ENCODE results near the gene SETD9. TPM values are rescaled to one million over a fixed set of nuclear protein-coding genes. Genes with fewer than 3 reads are reported as not detected.
A peak's percentile ranks its signal among the peaks of the same experiment; 100 is the strongest.

Gene SETD9, protein sequence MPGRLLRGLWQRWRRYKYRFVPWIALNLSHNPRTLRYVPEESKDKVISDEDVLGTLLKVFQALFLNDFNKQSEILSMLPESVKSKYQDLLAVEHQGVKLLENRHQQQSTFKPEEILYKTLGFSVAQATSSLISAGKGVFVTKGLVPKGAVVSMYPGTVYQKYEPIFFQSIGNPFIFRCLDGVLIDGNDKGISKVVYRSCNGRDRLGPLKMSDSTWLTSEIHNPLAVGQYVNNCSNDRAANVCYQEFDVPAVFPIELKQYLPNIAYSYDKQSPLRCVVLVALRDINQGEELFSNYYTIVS
- total RNA-seq = 1 to 10 TPM; 5.4 to 6.8 TPM

DNA sequence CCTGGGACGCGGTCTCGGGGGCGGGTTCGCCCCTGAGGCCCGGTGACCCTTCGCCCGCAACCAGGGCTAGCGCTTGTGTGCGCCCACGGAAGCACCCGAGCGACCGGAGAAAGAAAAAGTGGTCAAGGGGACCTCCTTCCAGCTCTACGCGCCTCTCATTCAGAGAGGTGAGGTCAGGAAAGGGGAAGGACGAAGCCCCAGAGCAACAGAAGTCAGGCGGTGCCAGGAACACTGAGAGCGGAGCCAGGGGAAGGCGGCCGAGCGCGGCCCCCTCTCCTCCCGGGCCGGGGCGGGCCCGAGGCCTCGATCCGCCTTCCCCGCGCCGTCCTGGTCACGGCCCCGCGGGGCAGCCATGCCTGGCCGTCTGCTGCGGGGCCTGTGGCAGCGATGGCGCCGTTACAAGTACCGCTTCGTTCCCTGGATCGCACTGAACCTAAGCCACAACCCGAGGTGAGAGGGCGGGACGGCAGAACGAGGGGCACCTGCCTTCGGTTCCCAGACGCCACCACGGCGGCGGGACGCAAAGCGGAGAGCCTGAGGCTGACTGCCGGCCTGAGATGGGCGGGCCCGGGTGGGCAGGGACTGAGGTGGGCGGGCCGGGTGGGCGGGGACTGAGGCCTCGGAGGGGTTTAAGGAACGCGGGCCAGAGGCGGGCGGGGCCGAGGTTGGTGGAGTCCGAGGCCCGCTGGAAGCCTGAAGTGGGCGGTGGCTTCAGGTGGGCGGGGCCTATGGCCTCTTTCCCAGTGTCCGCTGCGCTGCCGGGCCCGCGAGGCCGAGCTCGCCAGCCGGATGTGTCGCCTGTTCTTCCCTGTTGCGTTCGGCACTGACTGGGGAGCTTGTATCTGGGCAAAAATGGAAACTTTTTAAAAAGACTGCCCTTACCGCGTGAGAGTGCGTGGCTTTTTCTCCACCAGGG, at the start of gene SETD9:
SETD9 (plus strand) TSS at position 303 of the 916 bp plus-strand sequence; CDS start at position 353, 50 bp downstream.
- intact Hi-C loops (cut with DNase I, micrococcal nuclease) = loop anchor here (1.0 to 2.0 kb wide), 8 partner anchors 41 to 1551 kb away; partner anchors contain the start of genes MAP3K1 (in 1 of the 2), MIER3 (in 1 of the 2) and PLK2 (in 1 of the 2)
- H3K36me3 Mint-ChIP-seq (ENCODE audit: low read depth) = peaks cover 3% of the 10 kb centered on the region
- CTCF ChIA-PET = interaction anchor here (0.6 to 1.7 kb wide), 7 partner anchors 9 to 639 kb away, joined by 3 to 8 read pairs (median 4); no protein-coding TSS in a partner anchor
- H3K27ac Mint-ChIP-seq = peak within 1 kb of the TSS; percentile 94
- POLR2A ChIA-PET = interaction anchor here (0.6 to 1.2 kb wide), 5 partner anchors 18 to 958 kb away, joined by 3 to 4 read pairs (median 4); no protein-coding TSS in a partner anchor
- ATAC-seq = peak; percentile 92
- H3K4me1 Mint-ChIP-seq = peaks cover 20% of the 10 kb centered on the region
- H3K27me3 Mint-ChIP-seq = peaks cover 5% of the 10 kb centered on the region
- DNase-seq = peak; percentile 97
- H3K4me3 Mint-ChIP-seq = peak within 1 kb of the TSS; percentile 90
- no peaks in the 10 kb centered on the region for H3K9me3 Mint-ChIP-seq (ENCODE audit: low read depth)

DNA sequence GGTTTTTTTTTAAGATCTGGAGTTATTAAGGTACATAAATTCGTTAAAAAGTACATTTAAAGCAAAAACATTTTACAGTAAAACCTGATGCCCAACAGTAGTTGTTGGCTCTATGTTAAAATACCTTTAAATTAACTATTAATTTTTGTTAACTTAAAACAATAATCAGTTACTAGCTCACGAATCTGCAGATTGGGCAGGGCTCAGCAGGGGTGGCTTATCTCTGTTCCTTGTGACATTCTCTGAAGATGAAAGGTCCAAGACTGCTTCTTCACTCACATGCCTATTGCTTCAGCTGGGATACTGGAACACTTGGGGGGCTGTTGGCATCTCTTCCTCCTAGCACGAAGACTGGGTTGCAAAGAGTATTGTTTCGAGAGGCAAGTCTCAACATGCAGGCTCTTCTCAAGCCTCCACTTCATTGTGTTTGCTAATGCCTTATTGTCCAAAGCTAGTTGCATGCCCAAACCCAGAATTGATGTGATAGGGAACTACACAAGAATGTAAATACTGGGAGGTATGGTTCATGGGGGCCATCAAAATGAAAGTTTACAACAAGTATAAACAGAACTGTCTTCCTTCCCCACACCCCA, 47.4 kb upstream of the SETD9 start:
- ChIA-PET POLR2A (interaction anchor here (0.7 kb wide), 1 partner anchor 531 kb away, joined by 10 read pairs; no protein-coding TSS in a partner anchor), CTCF (interaction anchor here (1.1 to 2.0 kb wide), 4 partner anchors 24 to 591 kb away, joined by 3 to 5 read pairs (median 4); no protein-coding TSS in a partner anchor)
- no peaks in the 10 kb centered on the region for H3K27me3 Mint-ChIP-seq
- intact Hi-C loops (cut with DNase I, micrococcal nuclease) = no loop called here
- DNase-seq = no peak
- no peaks in the 10 kb centered on the region for H3K9me3 Mint-ChIP-seq (ENCODE audit: low read depth)
- H3K4me1 Mint-ChIP-seq = peaks cover 19% of the 10 kb centered on the region
- ATAC-seq = no peak
- no peak overlapping the region for H3K27ac Mint-ChIP-seq
- H3K36me3 Mint-ChIP-seq (ENCODE audit: low read depth) = peaks cover 33% of the 10 kb centered on the region
- no peak overlapping the region for H3K4me3 Mint-ChIP-seq

DNA sequence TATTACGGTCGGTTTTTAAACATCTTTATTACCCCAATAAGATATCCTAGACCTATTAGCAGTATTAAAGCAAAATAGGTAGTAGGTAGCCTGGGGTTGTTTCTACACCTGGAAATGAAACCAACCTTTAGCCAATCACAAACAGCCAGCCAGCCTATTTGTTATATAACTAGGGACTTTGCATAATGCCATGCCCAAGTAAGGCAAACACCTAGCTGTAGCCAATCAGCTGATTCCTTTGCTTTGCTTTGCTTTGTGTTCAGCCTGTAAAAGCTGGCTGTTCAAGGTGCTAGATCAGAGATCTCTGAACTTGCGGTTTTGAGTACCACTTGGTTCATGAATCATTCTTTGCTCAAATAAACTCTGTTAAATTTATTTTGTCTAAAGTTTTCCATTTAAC, 46.5 kb upstream of the SETD9 start:
- H3K27me3 Mint-ChIP-seq = no peaks in the 10 kb centered on the region
- no peak for DNase-seq
- CTCF ChIA-PET = interaction anchor here (0.6 to 1.1 kb wide), 3 partner anchors 25 to 592 kb away, joined by 3 read pairs; no protein-coding TSS in a partner anchor
- no peak overlapping the region for H3K27ac Mint-ChIP-seq
- ATAC-seq = no peak
- H3K4me1 Mint-ChIP-seq = peaks cover 14% of the 10 kb centered on the region
- no peaks in the 10 kb centered on the region for H3K9me3 Mint-ChIP-seq (ENCODE audit: low read depth)
- H3K4me3 Mint-ChIP-seq = no peak overlapping the region
- peaks cover 33% of the 10 kb centered on the region for H3K36me3 Mint-ChIP-seq (ENCODE audit: low read depth)
- intact Hi-C loops (cut with DNase I, micrococcal nuclease) = no loop called here
- POLR2A ChIA-PET = no interaction called here

DNA sequence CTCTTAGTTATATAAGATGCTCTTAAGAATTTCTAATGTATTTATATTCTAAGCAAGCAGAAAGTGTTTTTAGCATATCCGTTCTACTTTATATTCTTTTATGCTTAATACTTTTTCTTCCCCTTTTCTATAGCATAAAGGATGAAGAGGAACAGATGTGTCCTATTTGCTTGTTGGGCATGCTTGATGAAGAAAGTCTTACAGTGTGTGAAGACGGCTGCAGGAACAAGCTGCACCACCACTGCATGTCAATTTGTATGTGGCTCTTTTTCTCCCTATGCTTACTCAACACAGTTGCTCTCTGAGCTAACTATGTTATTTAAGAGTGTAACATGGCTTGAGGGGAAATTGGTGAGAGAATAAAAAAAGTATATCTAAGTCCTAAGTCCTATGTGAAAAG, 37.6 kb upstream of the SETD9 start:
- intact Hi-C loops (cut with DNase I, micrococcal nuclease) = no loop called here
- DNase-seq (no peak), ATAC-seq (no peak)
- H3K4me3 Mint-ChIP-seq = no peak overlapping the region
- peaks cover 34% of the 10 kb centered on the region for H3K4me1 Mint-ChIP-seq
- POLR2A ChIA-PET = no interaction called here
- H3K27me3 Mint-ChIP-seq = no peaks in the 10 kb centered on the region
- peaks cover 37% of the 10 kb centered on the region for H3K36me3 Mint-ChIP-seq (ENCODE audit: low read depth)
- CTCF ChIA-PET = no interaction called here
- H3K9me3 Mint-ChIP-seq (ENCODE audit: low read depth) = no peaks in the 10 kb centered on the region
- peak overlapping the region; percentile 58 for H3K27ac Mint-ChIP-seq

DNA sequence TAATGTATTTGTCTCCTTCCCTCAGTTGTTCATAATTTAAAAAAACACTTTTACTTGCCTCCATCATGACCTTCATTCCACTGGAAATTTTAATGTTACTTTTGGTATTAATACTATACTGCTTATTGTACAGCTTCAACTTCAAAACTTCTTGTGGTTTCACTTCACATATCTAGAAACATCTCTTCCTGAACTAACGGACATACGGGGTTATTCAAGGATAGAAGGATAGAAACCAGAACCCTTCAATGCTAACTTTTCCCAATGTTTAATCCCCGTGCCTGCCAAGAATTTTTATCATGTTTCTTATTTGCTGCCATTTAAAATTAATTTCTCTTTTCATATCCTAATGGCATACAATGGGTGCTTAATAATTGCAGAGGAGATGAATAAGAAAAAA, 36.3 kb upstream of the SETD9 start:
- DNase-seq (no peak), ATAC-seq (no peak)
- peaks cover 34% of the 10 kb centered on the region for H3K4me1 Mint-ChIP-seq
- H3K4me3 Mint-ChIP-seq = no peak overlapping the region
- H3K27me3 Mint-ChIP-seq = no peaks in the 10 kb centered on the region
- intact Hi-C loops (cut with DNase I, micrococcal nuclease) = no loop called here
- POLR2A ChIA-PET = no interaction called here
- no peaks in the 10 kb centered on the region for H3K9me3 Mint-ChIP-seq (ENCODE audit: low read depth)
- CTCF ChIA-PET = no interaction called here
- H3K27ac Mint-ChIP-seq = peak overlapping the region; percentile 61
- H3K36me3 Mint-ChIP-seq (ENCODE audit: low read depth) = peaks cover 47% of the 10 kb centered on the region

DNA sequence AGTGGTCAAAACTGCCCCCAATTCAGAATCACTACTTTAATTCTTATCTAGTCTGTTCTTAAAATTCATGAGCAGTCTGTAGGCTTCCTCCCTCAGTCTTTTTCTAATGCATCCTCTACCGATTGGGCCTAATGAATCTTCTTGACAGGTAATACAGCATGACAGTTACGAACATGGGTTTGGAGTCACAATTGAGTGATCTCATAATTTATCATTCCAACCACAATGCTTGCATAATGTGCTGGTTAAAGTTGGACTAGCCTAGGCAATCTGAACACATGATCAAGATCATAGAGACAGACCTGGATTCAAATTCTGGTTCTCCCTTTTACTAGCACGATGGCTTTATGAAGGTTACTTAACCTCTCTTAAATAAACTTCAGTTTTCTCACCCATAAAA, 33.1 kb upstream of the SETD9 start:
- Mint-ChIP-seq H3K36me3 (ENCODE audit: low read depth) (peaks cover 45% of the 10 kb centered on the region), H3K27ac (peak overlapping the region; percentile 67), H3K4me3 (no peak overlapping the region), H3K4me1 (peaks cover 27% of the 10 kb centered on the region), H3K27me3 (no peaks in the 10 kb centered on the region), H3K9me3 (ENCODE audit: low read depth) (no peaks in the 10 kb centered on the region)
- intact Hi-C loops (cut with DNase I, micrococcal nuclease) = no loop called here
- POLR2A ChIA-PET = no interaction called here
- peak; percentile 44 for ATAC-seq
- CTCF ChIA-PET = no interaction called here
- DNase-seq = no peak

DNA sequence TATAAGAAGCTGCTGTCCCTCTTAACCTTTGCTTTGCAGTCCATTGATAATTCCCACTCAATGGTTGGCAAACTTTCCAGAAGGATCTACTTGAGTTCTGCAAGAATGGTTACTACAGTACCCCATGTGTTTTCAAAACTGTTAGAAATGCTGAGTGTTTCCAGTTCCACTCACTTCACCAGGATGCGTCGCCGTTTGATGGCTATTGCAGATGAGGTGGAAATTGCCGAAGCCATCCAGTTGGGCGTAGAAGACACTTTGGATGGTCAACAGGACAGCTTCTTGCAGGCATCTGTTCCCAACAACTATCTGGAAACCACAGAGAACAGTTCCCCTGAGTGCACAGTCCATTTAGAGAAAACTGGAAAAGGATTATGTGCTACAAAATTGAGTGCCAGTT, 27.8 kb upstream of the SETD9 start:
- ATAC-seq = no peak
- POLR2A ChIA-PET = no interaction called here

DNA sequence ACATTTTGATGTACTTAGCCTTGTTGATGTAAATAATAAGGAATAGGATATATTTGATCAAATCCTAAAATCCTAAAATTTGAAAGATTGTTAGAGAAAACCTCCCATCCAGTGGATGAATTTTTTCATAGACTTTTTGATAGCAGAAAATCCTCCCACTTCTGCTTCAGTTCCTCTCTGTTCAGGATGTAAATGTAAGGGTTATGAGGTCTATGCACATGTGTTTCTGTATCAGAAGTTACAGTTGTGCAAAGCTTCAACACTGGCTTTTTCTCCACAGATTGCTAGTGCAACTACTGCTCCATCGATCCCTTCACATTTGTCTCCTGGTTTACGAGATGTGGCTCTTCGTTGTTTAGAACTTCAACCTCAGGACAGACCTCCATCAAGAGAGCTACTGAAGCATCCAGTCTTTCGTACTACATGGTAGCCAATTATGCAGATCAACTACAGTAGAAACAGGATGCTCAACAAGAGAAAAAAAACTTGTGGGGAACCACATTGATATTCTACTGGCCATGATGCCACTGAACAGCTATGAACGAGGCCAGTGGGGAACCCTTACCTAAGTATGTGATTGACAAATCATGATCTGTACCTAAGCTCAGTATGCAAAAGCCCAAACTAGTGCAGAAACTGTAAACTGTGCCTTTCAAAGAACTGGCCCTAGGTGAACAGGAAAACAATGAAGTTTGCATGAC, 16.0 kb upstream of the SETD9 start:
- DNase-seq = no peak
- CTCF ChIA-PET = interaction anchor here (1.4 kb wide), 1 partner anchor 27 kb away, joined by 5 read pairs; no protein-coding TSS in a partner anchor
- Mint-ChIP-seq H3K9me3 (ENCODE audit: low read depth) (no peaks in the 10 kb centered on the region), H3K4me1 (peaks cover 5% of the 10 kb centered on the region), H3K27ac (no peak overlapping the region), H3K27me3 (no peaks in the 10 kb centered on the region), H3K36me3 (ENCODE audit: low read depth) (peaks cover 57% of the 10 kb centered on the region), H3K4me3 (no peak overlapping the region)
- POLR2A ChIA-PET = no interaction called here
- intact Hi-C loops (cut with DNase I, micrococcal nuclease) = no loop called here
- ATAC-seq = no peak

More for the DNA sequence above, 27.8 kb upstream of the SETD9 start:
- intact Hi-C loops (cut with DNase I, micrococcal nuclease) = no loop called here
- Mint-ChIP-seq H3K27me3 (no peaks in the 10 kb centered on the region), H3K9me3 (ENCODE audit: low read depth) (no peaks in the 10 kb centered on the region), H3K36me3 (ENCODE audit: low read depth) (peaks cover 58% of the 10 kb centered on the region), H3K27ac (no peak overlapping the region), H3K4me1 (no peaks in the 10 kb centered on the region), H3K4me3 (no peak overlapping the region)
- CTCF ChIA-PET = no interaction called here
- no peak for DNase-seq

DNA sequence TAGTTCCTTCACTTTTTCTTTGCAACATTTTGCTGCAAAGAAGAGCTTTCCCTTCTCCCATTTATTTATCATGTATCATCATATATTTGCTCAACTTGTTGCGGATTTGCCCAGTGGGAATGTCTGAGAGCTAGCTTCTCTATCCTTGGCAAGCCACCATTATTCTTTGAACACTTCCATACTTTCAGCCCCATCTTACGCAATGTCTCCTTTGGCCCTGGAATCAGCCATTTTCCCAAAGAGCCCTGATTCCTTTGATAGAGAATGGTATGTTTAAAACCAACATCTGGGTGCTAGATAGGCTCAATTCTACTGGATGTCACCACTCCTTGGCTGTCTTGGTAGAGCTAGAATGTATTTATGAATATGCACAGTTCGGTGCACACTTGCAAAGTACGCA, 12.6 kb upstream of the SETD9 start:
- peaks cover 5% of the 10 kb centered on the region for H3K4me1 Mint-ChIP-seq
- no peak for ATAC-seq
- H3K4me3 Mint-ChIP-seq = no peak overlapping the region
- H3K9me3 Mint-ChIP-seq (ENCODE audit: low read depth) = no peaks in the 10 kb centered on the region
- intact Hi-C loops (cut with DNase I, micrococcal nuclease) = no loop called here
- DNase-seq = no peak
- no peak overlapping the region for H3K27ac Mint-ChIP-seq
- H3K36me3 Mint-ChIP-seq (ENCODE audit: low read depth) = peaks cover 30% of the 10 kb centered on the region
- POLR2A ChIA-PET = no interaction called here
- no peaks in the 10 kb centered on the region for H3K27me3 Mint-ChIP-seq
- CTCF ChIA-PET = interaction anchor here (0.5 to 1.4 kb wide), 6 partner anchors 9 to 508 kb away, joined by 3 to 4 read pairs (median 3); no protein-coding TSS in a partner anchor

DNA sequence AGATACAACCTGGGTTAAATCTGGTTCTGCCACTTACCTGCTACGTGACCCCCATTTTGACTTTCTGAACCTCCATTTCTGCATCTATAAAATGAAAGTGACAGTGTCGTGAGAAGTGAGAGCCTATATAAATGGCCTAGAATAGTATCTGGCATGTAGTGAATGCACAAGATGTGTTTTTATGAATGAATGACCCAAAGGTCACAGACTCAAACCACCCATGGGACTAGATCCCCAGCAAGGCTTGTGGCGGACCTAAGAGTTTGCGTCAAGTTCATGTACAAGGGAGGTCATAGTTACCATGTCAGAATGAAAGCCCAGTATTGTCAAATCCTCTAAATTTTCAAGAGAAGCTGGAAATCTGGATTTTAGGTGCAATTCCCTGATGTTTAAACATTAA, 11.2 kb upstream of the SETD9 start:
- Mint-ChIP-seq H3K4me1 (peaks cover 5% of the 10 kb centered on the region), H3K9me3 (ENCODE audit: low read depth) (no peaks in the 10 kb centered on the region), H3K27me3 (no peaks in the 10 kb centered on the region), H3K27ac (peak overlapping the region; percentile 59), H3K36me3 (ENCODE audit: low read depth) (peaks cover 19% of the 10 kb centered on the region), H3K4me3 (no peak overlapping the region)
- CTCF ChIA-PET = interaction anchor here (0.6 to 1.3 kb wide), 5 partner anchors 30 to 472 kb away, joined by 3 to 4 read pairs (median 3); no protein-coding TSS in a partner anchor
- POLR2A ChIA-PET = no interaction called here
- intact Hi-C loops (cut with DNase I, micrococcal nuclease) = no loop called here
- ATAC-seq (peak; percentile 8), DNase-seq (no peak)

Measured in activated CD4-positive, alpha-beta T cell treated with anti-CD3 and anti-CD28 coated beads for 36 hours (primary cell).